Neural progenitor cell (in vitro differentiated cells): ENCODE data around the gene IFFO2. TPM values are rescaled to one million over a fixed set of nuclear protein-coding genes. Genes with fewer than 3 reads are reported as not detected.
A peak's percentile ranks its signal among the peaks of the same experiment; 100 is the strongest.

Experiments used
- DNase-seq: peaks from one replicate; pipeline ENCODE4 v3.0.0-alpha.2; 2016; ENCODE audit warnings: low spot score
- H2AFZ ChIP-seq: fragments of 200-600 bp; sonication (generic); replicated peaks from 2 replicates; pipeline ENCODE4 v1.6.1; 2016; ENCODE audit warnings: antibody characterized with exemption
- H3F3A ChIP-seq: fragments of 200-600 bp; sonication (generic); 2 replicates; pipeline ENCODE4 v1.6.1; 2016; ENCODE audit warnings: antibody characterized with exemption, low read depth
- H3K27ac ChIP-seq: fragments of 200-600 bp; sonication (generic); 2 replicates; pipeline ENCODE4 v1.5.1; 2016; ENCODE audit warnings: mild to moderate bottlenecking
- H3K27me3 ChIP-seq: fragments of 200-600 bp; sonication (generic); 2 replicates; pipeline ENCODE4 v1.6.1; 2016; ENCODE audit warnings: mild to moderate bottlenecking, moderate library complexity
- H3K36me3 ChIP-seq: fragments of 200-600 bp; sonication (generic); 2 replicates; pipeline ENCODE4 v1.5.1; 2016
- H3K4me1 ChIP-seq: fragments of 200-600 bp; sonication (generic); 2 replicates; pipeline ENCODE4 v1.6.1; 2016; ENCODE audit warnings: mixed run types
- H3K4me2 ChIP-seq: fragments of 200-600 bp; sonication (generic); 2 replicates; pipeline ENCODE4 v1.6.1; 2016
- H3K4me3 ChIP-seq: fragments of 200-600 bp; sonication (generic); 2 replicates; pipeline ENCODE4 v1.5.1; 2016
- H3K79me2 ChIP-seq: fragments of 200-600 bp; sonication (generic); 2 replicates; pipeline ENCODE4 v1.6.1; 2016; ENCODE audit warnings: low read depth
- H3K9ac ChIP-seq: fragments of 200-600 bp; sonication (generic); 2 replicates; pipeline ENCODE4 v1.6.1; 2016
- H3K9me3 ChIP-seq: fragments of 200-600 bp; sonication (generic); 2 replicates; pipeline ENCODE4 v1.5.1; 2016; ENCODE audit warnings: low read depth
- H4K20me1 ChIP-seq: fragments of 200-600 bp; sonication (generic); 2 replicates; pipeline ENCODE4 v1.6.1; 2016; ENCODE audit warnings: low read depth
- H3K27ac Mint-ChIP-seq: 3 replicates; pipeline ENCODE4 v1.8.0; 2021; ENCODE audit warnings: mixed read lengths
- H3K27me3 Mint-ChIP-seq: 2 replicates; pipeline ENCODE4 v1.8.0; 2022; ENCODE audit warnings: low read depth, mild to moderate bottlenecking, inconsistent platforms, moderate library complexity, mixed read lengths; ENCODE audit not compliant: insufficient read depth
- H3K36me3 Mint-ChIP-seq: 3 replicates; pipeline ENCODE4 v1.8.0; 2021; ENCODE audit warnings: mixed read lengths
- H3K4me1 Mint-ChIP-seq: 3 replicates; pipeline ENCODE4 v1.8.0; 2021; ENCODE audit warnings: mixed read lengths
- H3K4me3 Mint-ChIP-seq: 3 replicates; pipeline ENCODE4 v1.8.0; 2021; ENCODE audit warnings: mild to moderate bottlenecking, moderate library complexity, mixed read lengths
- H3K9me3 Mint-ChIP-seq: 3 replicates; pipeline ENCODE4 v1.8.0; 2020; ENCODE audit warnings: mixed read lengths
- CTCF ChIP-seq: fragments of 200-600 bp; sonication (generic); IDR thresholded peaks from 2 replicates; pipeline ENCODE4 v1.5.1; 2017; ENCODE audit warnings: antibody characterized with exemption, mild to moderate bottlenecking
- EZH2 ChIP-seq: fragments of 200-600 bp; sonication (generic); IDR thresholded peaks from 2 replicates; pipeline ENCODE4 v1.6.1; 2017; ENCODE audit warnings: antibody characterized with exemption, mild to moderate bottlenecking, moderate library complexity
- EZH2phosphoT487 ChIP-seq: fragments of 200-600 bp; sonication (generic); IDR thresholded peaks from 2 replicates; pipeline ENCODE4 v1.6.1; 2017; ENCODE audit warnings: antibody characterized with exemption
- microRNA counts: library from miRNA; unstranded; fragments of <30 nt; microRNA quantifications from one replicate; lab custom pipeline; 2016
- microRNA-seq: library from miRNA; unstranded; fragments of <30 nt; microRNA quantifications from one replicate; pipeline ENCODE4, GENCODE V29; 2016
- small RNA-seq: library from RNA; depleted of rRNA; stranded (forward); fragments of <200 nt; gene quantifications from one replicate; pipeline ENCODE3, GENCODE V24; 2015
- total RNA-seq: library from RNA; depleted of rRNA; stranded (reverse); fragments of >200 nt; gene quantifications from 2 replicates; pipeline ENCODE4 v1.2.3, GENCODE V29; 2015; ENCODE audit warnings: low replicate concordance

The IFFO2 gene
- total RNA-seq, 1 donor from 2014 or later = 0.65 TPM

GRCh38 chr1:18856435-18856834 lies 100.0 kb downstream of the IFFO2 start:
- no peaks in the 10 kb centered on the region for H4K20me1 ChIP-seq
- no peak overlapping the region for H2AFZ ChIP-seq
- H3K9ac ChIP-seq = no peak overlapping the region
- no peaks in the 10 kb centered on the region for H3K4me1 ChIP-seq
- Mint-ChIP-seq H3K36me3 (no peaks in the 10 kb centered on the region), H3K9me3 (no peaks in the 10 kb centered on the region), H3K4me1 (no peaks in the 10 kb centered on the region), H3K27me3 (peaks cover 2% of the 10 kb centered on the region), H3K27ac (no peak overlapping the region), H3K4me3 (no peak overlapping the region)
- no peak for DNase-seq
- no peaks in the 10 kb centered on the region for H3K9me3 ChIP-seq
- H3K27ac ChIP-seq = no peak overlapping the region
- TF ChIP-seq CTCF (no peak), EZH2phosphoT487 (no peak), EZH2 (no peak)
- H3F3A ChIP-seq = no peaks in the 10 kb centered on the region
- H3K4me3 ChIP-seq = no peak overlapping the region
- H3K36me3 ChIP-seq = no peaks in the 10 kb centered on the region
- H3K4me2 ChIP-seq = no peak overlapping the region
- H3K27me3 ChIP-seq = peaks cover 55% of the 10 kb centered on the region
- no peaks in the 10 kb centered on the region for H3K79me2 ChIP-seq

GRCh38 chr1:18855573-18855972 lies 100.9 kb downstream of the IFFO2 start:
- Mint-ChIP-seq H3K4me1 (no peaks in the 10 kb centered on the region), H3K9me3 (no peaks in the 10 kb centered on the region), H3K4me3 (no peak overlapping the region), H3K27me3 (peaks cover 2% of the 10 kb centered on the region), H3K27ac (no peak overlapping the region), H3K36me3 (no peaks in the 10 kb centered on the region)
- no peak for DNase-seq
- Histone ChIP-seq H3F3A (no peaks in the 10 kb centered on the region), H4K20me1 (no peaks in the 10 kb centered on the region), H3K9me3 (no peaks in the 10 kb centered on the region), H2AFZ (no peak overlapping the region), H3K36me3 (no peaks in the 10 kb centered on the region), H3K4me2 (no peak overlapping the region), H3K27ac (no peak overlapping the region), H3K9ac (no peak overlapping the region), H3K4me3 (no peak overlapping the region), H3K4me1 (no peaks in the 10 kb centered on the region), H3K27me3 (peaks cover 60% of the 10 kb centered on the region), H3K79me2 (no peaks in the 10 kb centered on the region)
- TF ChIP-seq CTCF (no peak), EZH2phosphoT487 (no peak), EZH2 (no peak)

- TF ChIP-seq CTCF (no peak), EZH2 (no peak), EZH2phosphoT487 (no peak)
- H3K36me3 ChIP-seq = no peaks in the 10 kb centered on the region
- Mint-ChIP-seq H3K36me3 (no peaks in the 10 kb centered on the region), H3K4me3 (no peak overlapping the region), H3K9me3 (no peaks in the 10 kb centered on the region), H3K27ac (no peak overlapping the region), H3K4me1 (no peaks in the 10 kb centered on the region), H3K27me3 (peaks cover 2% of the 10 kb centered on the region)
- H3K4me1 ChIP-seq = no peaks in the 10 kb centered on the region
- H3K9ac ChIP-seq = no peak overlapping the region
- no peaks in the 10 kb centered on the region for H3K79me2 ChIP-seq
- no peak overlapping the region for H3K4me2 ChIP-seq
- H3K4me3 ChIP-seq = no peak overlapping the region
- no peaks in the 10 kb centered on the region for H4K20me1 ChIP-seq
- no peak overlapping the region for H3K27ac ChIP-seq
- H3K27me3 ChIP-seq = peaks cover 65% of the 10 kb centered on the region
- no peak for DNase-seq
- no peaks in the 10 kb centered on the region for H3K9me3 ChIP-seq
- H2AFZ ChIP-seq = no peak overlapping the region
- H3F3A ChIP-seq = no peaks in the 10 kb centered on the region
These were observed 102.0 kb downstream of the IFFO2 start for GRCh38 chr1:18854331-18855025.

MicroRNAs within 50 kb of the gene (microRNA counts, 767-probe panel; counts per million panel counts)
- 460 counts per million, percentile 90 among the panel's probes with 10 or more counts for microRNA hsa-miR-1290 (lab: Ali Mortazavi, UCI)

Small RNA genes within 50 kb of the gene (microRNA-seq; reads per million reads assigned to microRNA genes)
- not detected for gene MIR1290
- gene MIR4695 = not detected

Small RNA genes within 50 kb of the gene (small RNA-seq; reads per million reads assigned to genes)
- gene MIR1290 (not detected), gene MIR4695 (not detected)

Other genes starting within 250 kb of the IFFO2 start
- not detected in 2 replicates for gene TAS1R2, start 97.0 kb downstream of the IFFO2 start, total RNA-seq
- gene ALDH4A1, start 54.1 kb downstream of the IFFO2 start, total RNA-seq = 21.8 and 39.9 TPM in 2 replicates